Measurements from ENCODE around the gene CNOT2.

The CNOT2 gene

GRCh38 chr12:70217416-70217815, 25.8 kb upstream of the CNOT2 start:
- no peak for TF ChIP-seq CTCF (IDR thresholded peaks at IDR 0.05; ENCODE audit: control insufficient read depth, insufficient read depth, low read depth, low read length, missing control alignments)
- H3K4me3 ChIP-seq (ENCODE audit: control insufficient read depth, low read depth, low read length) = no peak overlapping the region
- no peak for DNase-seq (ENCODE audit: low read depth)

- TF ChIP-seq CTCF (IDR thresholded peaks at IDR 0.05; ENCODE audit: control insufficient read depth, insufficient read depth, low read depth, low read length, missing control alignments) = no peak
- H3K4me3 ChIP-seq (ENCODE audit: control insufficient read depth, low read depth, low read length) = no peak overlapping the region
- no peak for DNase-seq (ENCODE audit: low read depth)
These were observed 21.6 kb upstream of the CNOT2 start for GRCh38 chr12:70221626-70222025.

- TF ChIP-seq CTCF (IDR thresholded peaks at IDR 0.05; ENCODE audit: control insufficient read depth, insufficient read depth, low read depth, low read length, missing control alignments) = no peak
- H3K4me3 ChIP-seq (ENCODE audit: control insufficient read depth, low read depth, low read length) = no peak overlapping the region
- DNase-seq (ENCODE audit: low read depth) = no peak
These were observed 15.3 kb upstream of the CNOT2 start for GRCh38 chr12:70227911-70228310.

GRCh38 chr12:70230934-70231606, 12.2 kb upstream of the CNOT2 start:
- H3K4me3 ChIP-seq (ENCODE audit: control insufficient read depth, low read depth, low read length) = no peak overlapping the region
- no peak for TF ChIP-seq CTCF (IDR thresholded peaks at IDR 0.05; ENCODE audit: control insufficient read depth, insufficient read depth, low read depth, low read length, missing control alignments)
- no peak for DNase-seq (ENCODE audit: low read depth)

GRCh38 chr12:70236990-70237389, 6.2 kb upstream of the CNOT2 start:
- no peak for DNase-seq (ENCODE audit: low read depth)
- no peak overlapping the region for H3K4me3 ChIP-seq (ENCODE audit: control insufficient read depth, low read depth, low read length)
- no peak for TF ChIP-seq CTCF (IDR thresholded peaks at IDR 0.05; ENCODE audit: control insufficient read depth, insufficient read depth, low read depth, low read length, missing control alignments)

GRCh38 chr12:70240673-70241072, 2.6 kb upstream of the CNOT2 start:
- TF ChIP-seq CTCF (IDR thresholded peaks at IDR 0.05; ENCODE audit: control insufficient read depth, insufficient read depth, low read depth, low read length, missing control alignments) = no peak
- DNase-seq (ENCODE audit: low read depth) = no peak
- no peak overlapping the region for H3K4me3 ChIP-seq (ENCODE audit: control insufficient read depth, low read depth, low read length)

Measured in AG09309 (cell line).